ENCODE measurements around the gene SEPHS1.
A peak's percentile ranks its signal among the peaks of the same experiment; 100 is the strongest.
"Not testable (repeated sequence)": the region's sequence is repeated elsewhere in the genome, so short reads cannot be mapped to it uniquely, and the experiment has no call there.

The SEPHS1 gene

DNA sequence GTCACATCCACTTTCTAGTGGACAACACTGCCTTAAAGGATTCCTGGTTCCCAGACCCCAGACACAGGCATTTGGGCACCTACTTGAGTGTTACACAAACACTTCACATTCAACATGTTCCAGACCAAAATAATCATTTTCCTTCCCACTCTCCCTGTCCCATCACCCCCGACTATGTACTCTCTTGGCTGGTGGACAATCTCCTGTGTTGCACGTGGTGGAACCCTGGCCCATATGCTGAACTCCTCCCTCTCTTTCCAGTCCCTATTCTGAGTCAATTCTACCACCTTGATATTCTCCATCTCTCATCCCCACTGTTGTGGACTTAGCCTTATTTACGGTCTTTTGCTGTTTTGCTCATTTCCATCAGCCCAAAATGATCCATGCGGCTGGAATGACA is 8.3 kb upstream of the SEPHS1 start:
- DNase-seq: no peak

DNA sequence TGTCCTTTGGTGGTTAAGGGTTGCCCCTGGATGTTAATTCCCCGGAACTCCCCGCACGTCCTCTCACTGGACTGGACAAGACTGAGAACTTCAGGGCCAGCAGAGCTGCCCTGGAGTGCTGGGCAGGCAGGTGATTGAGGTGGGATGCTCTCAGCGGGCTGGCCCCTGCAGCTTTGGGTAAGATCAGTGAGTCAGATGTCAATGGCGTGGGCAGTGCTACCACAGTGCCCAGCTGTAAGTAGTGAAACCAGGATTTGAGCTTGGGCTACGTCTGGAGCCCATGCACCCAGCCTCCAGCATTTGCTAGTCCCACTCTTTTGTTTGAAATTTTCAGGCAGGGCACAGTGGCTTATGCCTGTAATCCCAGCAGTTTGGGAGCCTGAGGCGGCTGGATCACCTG is 6.7 kb upstream of the SEPHS1 start:
- no peak for DNase-seq

- peak; percentile 11 for DNase-seq
Observed at GRCh38 chr10:13352519-13352918, 4.4 kb upstream of the SEPHS1 start.

DNA sequence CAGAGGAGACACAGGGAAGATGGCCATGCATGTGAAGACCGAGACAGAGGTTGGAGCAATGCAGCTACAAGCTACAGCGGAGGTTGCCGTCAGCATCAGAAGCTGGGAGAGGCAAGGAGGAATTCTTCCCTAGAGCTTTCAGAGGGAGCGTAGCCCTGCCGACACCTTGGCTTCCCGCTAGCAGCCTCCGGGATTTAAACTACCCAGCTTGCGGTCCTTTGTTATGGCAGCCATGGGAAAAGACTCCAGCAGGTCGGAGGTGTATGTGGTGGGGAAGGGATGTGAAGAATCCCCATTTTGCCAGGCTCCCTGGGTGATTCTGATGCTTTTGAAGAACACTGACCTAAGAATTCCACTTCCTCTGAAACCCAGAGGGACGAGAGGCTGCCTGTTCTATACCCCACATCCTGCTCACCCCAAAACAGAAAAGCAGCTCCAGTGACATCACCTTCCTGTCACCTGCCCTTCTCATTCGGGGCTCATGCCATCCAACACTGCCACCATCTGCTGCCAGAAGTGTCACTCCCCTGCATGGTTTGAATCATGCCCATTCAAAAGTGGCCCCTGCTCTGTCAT is 3.3 kb upstream of the SEPHS1 start:
- DNase-seq: no peak

DNA sequence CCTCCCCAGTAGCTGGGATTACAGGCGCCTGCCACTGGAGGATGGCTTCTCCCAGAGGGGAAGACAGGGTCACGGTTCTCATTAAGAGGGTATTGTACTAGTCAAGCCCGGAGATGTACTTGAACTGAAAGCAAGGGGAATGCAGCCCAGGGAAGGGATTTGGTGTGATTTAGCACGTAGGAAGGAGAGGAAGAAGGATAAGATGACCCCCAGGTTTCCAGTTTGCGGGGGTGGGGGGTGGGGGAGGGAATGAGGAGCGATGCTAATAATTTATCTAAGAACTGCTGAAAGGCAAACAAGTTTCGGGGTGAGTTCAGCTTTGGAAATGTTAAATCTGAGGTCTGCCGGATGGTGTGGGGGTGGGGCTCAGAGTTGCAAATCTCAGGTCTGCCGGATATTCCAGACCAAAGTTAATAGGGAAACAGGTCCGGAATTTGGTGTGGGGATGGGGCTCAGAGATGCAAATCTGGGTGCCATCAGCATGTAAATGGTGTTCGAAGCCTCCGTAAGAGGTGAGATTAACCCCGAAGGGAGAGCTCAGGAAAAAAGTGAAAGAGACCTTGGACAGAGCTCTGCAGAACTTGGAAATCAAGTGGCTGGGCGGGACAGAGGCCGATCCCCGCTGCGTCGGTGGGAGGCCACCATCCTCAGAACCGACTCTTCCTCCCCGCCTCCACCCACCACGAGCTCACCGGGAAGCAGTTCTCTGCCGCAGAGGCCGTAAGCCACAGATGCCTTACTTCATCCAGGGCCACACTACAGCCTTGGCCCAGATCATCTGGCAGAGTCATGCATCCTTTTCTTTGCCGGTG is 1.6 kb upstream of the SEPHS1 start:
- DNase-seq: peak; percentile 53

DNA sequence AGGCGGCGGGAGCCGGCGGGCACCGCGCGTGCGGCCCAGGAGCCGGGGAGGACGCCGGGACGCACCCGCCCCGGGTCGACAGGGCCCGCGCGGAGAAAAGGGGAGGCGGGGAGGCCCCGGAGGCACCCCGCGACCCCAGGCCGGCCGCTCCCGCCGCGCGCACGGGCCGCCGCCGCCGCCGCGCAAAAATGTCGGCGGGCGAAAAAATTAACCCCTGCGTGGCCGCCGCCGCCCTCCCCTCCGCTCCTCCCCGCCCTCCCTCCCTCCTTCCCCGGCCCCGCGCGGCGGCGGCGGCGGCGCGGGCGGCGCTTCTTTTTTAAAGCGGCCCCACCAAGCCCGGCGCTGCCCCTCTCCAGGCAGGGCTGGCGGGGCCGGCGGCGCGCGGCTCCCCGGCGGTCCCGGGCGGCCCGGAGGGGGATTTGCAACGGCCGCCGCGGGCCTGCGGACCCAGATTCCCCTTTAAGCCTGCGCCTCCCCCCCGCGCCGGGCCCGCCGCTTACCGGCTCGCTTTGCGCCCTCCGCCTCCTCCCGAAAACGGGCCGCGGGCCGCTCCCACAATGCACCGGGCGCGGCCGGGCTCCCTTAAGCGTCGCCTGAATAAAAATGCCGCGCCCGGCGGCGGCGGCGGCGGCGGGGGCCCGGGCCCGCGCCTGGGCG is 465 bp downstream of the SEPHS1 start:
- peak; percentile 79 for DNase-seq

DNA sequence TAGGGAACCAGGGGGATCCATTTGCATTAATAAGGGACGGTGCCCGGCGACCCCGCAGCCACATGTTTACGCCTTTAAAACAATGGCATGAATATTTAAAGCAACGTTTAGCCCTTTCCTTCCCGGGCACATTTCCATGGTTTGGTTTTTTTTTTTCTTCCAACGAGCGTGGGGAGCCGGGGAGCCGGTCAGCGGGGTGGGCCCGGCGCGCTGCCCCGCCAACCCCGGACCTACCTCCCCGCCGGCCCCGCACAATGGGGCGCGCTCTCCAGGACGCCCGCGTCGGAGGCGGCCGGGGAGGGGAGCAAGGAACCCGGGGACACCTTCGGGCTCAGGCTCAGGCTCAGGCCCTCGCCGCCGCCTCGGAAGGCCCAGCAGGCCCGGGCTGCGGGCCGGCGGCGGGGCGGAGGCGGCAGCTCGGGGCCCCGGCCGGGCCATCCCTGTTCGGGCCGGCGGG is 1.0 kb downstream of the SEPHS1 start:
- peak; percentile 31 for DNase-seq

DNA sequence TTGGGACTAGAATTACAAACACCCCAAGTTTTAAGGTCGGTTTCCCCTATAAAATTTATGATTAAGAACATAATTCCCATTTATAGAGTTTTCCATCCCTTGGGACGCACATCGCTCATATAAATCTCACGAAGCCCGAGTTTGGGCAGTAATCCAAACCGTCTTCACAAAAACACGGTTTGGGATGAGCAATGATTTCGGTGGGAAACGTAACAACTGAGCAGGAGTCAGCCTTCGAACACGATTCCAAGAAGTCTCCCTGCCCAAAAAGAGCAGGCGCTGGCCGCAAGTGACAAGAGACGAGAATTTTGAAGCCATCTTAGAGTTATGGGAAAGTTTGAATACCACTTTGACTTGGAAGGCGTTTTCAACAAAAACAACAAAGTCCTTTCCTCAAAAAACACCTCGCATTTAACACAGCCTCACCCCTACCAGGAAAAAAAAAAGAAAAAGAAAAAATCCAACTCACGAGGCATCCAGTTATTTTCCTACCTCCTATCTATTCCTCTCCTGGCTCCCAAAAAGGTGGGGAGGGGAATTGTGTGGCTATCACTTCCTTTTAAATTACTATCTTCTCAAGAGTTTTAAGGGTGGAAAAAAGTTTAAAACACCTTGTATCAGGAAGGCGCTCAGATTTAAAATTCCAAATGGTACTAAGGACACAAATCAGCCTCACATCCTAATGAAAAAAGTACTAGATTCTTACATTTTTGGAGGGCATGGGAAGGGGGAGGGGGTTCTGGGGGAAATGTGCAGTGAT is 1.6 kb downstream of the SEPHS1 start:
- no peak for DNase-seq

DNA sequence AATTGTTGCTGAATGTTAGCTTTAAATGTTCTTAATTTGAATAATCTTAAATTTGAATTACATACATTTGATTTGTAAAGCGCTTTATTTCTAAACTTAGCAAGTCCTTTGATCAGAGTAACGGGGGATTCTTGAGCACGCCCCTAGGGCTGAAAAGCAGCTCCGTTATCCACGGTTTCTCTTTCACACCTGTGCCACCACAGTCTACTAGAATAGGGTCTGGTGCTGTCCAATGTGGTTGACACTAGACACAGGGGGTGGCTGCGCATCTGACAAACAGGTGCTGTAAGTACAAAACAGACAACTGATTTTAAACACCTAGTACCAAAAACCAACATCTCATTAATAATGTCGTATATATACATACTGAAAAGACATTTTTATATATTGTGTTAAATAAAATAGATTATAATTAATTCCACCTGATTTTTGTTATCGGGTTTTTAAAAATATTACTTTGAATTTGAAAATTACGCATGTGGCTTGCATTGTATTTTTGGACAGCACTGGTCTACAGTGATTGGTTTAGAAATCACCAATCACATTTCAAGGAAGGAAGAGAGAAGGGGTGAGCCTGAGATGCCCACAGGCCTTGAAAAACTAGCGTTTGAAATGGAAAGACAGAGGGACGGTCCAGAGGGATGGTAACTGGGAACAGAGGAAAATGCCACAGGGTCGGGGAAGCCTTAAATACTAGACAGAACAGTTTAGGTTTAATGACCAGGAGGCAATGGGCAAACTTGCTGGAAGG is 7.3 kb downstream of the SEPHS1 start:
- no peak for DNase-seq

- DNase-seq: no peak
Observed at GRCh38 chr10:13340068-13340467, 8.0 kb downstream of the SEPHS1 start.

- DNase-seq: no peak
Observed at GRCh38 chr10:13338390-13339110, 9.5 kb downstream of the SEPHS1 start.

DNA sequence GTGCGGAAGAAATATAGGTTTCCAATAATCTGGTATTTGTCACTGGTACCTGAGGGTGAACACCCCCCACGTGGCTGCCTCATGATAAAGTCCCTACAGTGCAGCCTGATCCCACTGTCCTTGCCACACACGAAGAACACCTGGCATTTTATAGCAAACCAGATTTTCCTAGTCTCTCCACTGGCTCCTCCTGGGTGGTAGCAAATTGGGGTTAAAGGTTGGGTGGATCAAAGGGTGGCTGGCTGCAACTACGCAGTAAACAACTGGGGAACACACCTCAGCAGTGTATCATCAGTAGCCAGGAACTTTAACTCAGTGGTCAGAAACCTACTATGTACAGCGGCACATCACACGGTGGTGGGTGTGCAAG is 10.3 kb downstream of the SEPHS1 start:
- DNase-seq: no peak

- no peak for DNase-seq
Observed at GRCh38 chr10:13337128-13337826, 10.8 kb downstream of the SEPHS1 start.

DNA sequence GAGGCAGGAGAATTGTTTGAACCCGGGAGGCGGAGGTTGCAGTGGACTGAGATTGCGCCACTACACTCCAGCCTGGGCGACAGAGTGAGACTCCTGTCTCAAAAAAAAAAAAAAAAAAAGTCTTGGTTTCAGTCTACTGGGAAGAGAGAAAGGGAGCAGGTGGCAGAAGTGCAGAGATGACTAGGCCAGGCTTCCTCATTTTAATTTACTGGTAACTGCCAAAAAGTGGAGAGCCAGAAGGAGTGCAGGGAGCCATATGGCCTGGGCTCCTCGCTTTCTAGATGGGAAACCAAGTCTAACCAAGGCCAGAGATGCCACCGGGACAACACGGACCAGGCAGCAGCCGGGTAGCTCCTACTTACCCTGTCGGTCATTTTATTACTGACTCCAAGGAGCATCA is 12.2 kb downstream of the SEPHS1 start:
- DNase-seq: no peak

- DNase-seq: no peak
Observed at GRCh38 chr10:13334556-13334955, 13.5 kb downstream of the SEPHS1 start.

DNA sequence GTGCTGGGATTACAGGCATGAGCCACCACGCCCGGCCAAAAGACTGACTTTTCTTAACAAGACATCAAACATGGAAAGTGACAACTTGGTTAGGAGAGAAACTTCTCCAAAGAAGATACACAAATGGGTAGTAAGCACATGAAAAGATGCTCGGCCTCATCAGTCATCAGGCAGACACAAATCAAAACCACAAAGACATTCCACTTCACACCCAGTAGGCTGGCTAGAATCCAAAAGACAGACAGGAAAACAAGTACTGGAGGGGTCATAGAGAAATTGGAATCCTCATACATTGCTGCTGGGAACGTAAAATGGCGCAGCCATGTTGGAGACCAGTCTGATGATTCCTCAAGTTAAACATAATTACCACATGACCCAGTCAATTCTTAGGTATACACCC is 16.4 kb downstream of the SEPHS1 start:
- no peak for DNase-seq

DNA sequence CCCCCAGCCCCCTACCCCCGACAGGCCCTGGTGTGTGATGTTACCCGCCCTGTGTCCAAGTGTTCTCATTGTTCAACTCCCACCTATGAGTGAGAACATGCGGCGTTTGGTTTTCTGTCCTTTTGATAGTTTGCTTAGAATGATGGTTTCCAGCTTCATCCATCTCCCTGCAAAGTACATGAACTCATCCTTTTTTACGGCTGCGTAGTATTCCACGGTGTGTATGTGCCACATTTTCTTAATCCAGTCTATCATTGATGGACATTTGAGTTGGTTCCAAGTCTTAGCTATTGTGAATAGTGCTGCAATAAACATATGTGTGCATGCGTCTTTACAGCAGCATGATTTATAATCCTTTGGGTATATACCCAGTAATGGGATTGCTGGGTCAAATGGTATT is 17.1 kb downstream of the SEPHS1 start:
- not testable (repeated sequence) for DNase-seq

DNA sequence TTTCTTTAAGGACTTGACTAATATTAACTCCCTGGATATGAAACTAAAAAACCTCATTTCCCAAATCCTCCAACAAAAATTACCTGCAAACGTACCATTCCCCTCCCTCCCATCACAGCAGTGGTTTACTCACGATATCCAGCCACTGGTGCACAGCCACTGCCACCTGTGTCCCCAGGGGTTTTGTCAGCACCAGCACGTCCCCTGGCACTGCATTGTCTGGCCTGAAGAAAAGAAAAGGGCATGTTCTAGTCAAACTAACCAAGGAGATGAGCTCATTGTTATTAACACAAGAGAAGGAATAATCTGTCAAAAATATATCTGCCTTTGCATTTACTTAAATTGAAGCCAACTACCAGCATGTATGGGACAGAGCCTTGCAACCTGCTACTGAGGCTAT is 18.5 kb downstream of the SEPHS1 start:
- no peak for DNase-seq

- DNase-seq: no peak
Observed at GRCh38 chr10:13328613-13329012, 19.5 kb downstream of the SEPHS1 start.

- DNase-seq: no peak
Observed at GRCh38 chr10:13328126-13328525, 20.0 kb downstream of the SEPHS1 start.

DNA sequence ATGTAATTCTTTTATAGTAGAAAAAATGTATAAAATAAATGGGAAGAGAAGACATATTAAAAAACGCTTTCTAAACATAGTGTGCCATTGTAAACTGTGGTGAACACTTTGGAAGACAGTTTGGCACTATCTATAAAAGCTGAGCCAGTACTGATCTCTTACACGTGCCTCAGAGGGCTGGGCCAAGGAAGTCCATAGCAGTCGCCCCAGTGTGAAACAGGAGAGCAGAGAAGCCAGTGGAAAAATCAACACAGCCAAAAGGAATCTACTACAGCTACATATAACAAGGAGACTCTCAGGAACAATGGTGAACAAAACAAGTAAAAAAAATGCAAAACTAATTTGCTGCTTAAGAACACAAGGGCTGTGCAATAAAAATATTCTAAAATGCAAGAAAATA is 20.6 kb downstream of the SEPHS1 start:
- no peak for DNase-seq

All from inflammatory macrophage treated with lipopolysaccharide for 4 hours (primary cell).